Measurements from ENCODE around the gene NAP1L3.
A peak's percentile ranks its signal among the peaks of the same experiment; 100 is the strongest.

The NAP1L3 gene, protein sequence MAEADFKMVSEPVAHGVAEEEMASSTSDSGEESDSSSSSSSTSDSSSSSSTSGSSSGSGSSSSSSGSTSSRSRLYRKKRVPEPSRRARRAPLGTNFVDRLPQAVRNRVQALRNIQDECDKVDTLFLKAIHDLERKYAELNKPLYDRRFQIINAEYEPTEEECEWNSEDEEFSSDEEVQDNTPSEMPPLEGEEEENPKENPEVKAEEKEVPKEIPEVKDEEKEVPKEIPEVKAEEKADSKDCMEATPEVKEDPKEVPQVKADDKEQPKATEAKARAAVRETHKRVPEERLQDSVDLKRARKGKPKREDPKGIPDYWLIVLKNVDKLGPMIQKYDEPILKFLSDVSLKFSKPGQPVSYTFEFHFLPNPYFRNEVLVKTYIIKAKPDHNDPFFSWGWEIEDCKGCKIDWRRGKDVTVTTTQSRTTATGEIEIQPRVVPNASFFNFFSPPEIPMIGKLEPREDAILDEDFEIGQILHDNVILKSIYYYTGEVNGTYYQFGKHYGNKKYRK

DNA sequence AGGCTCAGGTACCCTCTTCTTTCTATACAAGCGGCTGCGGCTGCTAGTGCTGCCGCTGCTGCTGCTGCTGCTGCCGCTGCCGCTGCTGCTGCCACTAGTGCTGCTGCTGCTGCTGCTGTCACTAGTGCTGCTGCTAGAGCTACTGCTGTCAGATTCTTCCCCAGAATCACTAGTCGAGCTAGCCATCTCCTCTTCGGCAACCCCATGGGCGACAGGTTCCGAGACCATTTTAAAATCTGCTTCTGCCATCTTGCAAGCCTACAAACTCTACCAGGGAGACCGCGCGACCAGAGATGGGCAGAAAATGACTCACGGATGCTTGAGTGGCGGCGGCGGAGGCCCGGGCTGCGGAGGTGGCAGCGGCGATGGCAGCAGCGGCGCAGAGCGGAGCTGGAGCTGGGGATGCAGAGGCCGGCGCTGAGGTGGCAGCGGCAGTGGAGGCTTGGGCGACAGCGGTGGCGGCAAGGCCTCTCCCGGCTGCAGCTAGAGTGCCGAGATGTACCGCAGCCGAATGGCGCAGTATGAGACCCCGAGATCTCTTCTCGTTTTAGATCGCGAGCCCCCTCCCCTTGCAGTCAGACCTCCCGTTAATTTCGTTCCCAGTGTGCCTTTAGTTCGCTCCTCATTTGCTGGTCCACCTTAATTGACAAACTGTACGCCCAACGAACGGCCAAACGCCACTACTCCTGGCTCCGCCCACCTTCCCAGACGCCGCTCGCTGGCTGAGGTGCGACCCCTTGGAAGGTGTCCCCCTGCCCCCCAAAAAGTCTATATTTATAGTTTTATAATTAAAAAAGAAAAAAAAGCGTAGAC is at the start of gene NAP1L3:
TSS of gene NAP1L3 (minus strand) at position 523 of the 813 bp plus-strand sequence. CDS start at position 249, 274 bp downstream.
- DNase-seq: peak; percentile 33

DNA sequence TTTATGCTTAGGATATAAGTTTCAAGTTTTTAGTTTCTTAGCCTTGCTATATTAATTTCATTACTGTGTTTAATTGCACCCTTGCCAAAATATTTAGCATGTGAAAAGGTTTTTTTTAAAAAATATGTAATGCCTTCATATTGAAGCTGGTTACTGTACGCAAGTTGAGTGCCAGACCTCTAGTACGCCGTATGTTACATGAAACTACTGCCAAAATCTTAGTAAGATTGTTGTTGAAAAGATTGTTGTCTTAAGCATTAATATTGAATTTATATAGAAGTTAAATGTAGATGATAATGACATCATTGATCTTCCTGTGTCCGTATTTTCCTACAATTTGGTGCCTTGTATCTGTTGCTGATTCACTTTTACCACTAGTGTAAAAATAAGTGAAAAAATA is 37.7 kb upstream of the NAP1L3 start:
- no peak for DNase-seq

DNA sequence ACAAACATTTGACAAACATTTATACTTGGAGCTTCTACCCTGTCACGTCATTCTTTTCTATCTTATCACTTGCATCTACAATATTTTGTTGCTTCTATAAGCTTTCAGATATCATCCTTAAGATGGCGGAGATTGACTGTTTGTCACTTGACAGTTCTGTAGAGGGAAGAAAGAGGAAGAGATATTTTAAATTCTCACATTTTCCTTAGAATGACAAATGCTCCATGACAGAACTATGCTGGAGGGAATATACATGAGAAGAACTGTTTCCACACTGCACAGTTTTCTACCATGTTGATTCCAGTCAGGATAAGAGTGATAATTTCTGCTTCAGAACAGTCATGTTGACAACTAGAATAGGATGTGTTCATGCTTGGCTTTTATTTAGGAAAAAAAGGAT is 30.3 kb upstream of the NAP1L3 start:
- DNase-seq: no peak

DNA sequence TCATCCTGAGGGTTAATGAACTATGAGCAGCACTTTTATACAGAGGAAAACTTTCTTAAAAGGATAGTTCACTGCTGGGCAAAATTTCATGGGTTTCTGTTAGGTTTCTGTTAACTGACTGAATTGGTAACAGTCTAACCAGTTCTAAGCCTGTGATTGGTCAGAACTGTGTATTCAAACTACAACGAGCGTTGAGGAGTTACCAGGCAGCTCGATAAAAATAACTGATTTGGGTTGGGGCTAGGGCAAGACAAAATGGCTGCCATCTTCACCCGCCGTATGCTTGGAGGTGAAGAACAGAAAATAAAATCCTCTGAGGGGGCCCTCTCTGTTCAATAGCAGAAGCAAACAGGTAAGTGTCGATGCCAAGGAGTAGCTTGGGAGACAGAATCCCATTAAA is 22.6 kb upstream of the NAP1L3 start:
- DNase-seq: no peak

DNA sequence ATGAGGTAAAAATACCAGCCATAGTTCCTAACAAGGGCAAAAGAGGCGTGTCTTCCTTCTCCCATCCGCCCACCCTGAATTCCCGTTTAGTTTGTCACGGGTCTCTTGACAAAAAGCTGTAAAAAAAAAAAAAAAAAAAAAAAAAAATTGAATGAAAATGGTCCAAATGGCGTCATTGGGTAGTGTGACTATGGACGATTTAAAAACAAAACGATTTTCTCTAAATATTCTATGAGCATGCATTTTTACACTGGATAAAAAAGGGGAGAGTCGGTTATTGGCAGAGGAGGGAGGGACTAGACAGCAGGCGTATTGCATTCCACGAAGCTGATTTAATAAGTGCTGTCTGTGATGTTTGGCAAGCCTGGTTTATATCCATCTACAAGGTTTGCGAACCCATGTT is 492 bp upstream of the NAP1L3 start, which contains the start of gene FAM133A:
TSS of gene FAM133A (plus strand) at position 338 of the 403 bp plus-strand sequence. CDS start 35,214 bp downstream, outside the sequence.
- DNase-seq: no peak

DNA sequence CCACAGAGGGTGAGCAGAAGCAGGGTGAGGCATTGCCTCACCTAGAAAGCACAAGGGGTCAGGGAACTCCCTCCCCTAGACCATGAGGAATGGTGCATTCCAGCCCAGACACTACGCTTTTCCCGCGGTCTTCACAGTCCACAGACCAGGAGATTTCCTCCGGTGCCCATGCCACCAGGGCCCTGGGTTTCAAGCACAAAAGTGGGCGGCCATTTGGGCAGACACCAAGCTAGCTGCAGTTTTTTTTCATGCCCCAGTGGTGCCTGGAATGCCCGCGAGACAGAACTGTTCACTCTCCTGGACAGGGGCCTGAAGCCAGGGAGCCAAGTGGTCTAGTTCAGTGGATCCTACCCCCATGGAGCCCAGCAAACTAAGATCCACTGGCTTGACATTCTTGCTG is 12.8 kb downstream of the NAP1L3 start:
- no peak for DNase-seq

DNA sequence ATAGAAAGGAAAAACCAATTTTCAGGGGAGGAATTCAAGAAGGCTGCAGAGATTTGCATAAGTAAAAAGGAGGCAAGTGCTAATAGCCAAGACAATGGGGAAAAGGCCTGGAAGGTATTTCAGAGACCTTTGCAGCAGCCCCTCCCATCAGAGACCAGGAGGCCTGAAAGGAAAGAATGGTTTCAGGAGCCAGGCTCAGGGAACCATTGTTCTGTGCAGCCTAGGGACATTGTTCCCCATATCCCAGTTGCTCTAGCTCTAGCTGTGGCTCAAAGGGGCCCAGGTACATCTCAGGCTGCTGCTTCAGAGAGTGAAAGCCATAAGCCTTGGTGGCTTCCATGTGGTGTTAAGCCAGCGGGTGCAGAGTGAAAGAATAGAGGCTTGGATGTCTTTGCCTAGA is 24.0 kb downstream of the NAP1L3 start:
- DNase-seq: no peak

DNA sequence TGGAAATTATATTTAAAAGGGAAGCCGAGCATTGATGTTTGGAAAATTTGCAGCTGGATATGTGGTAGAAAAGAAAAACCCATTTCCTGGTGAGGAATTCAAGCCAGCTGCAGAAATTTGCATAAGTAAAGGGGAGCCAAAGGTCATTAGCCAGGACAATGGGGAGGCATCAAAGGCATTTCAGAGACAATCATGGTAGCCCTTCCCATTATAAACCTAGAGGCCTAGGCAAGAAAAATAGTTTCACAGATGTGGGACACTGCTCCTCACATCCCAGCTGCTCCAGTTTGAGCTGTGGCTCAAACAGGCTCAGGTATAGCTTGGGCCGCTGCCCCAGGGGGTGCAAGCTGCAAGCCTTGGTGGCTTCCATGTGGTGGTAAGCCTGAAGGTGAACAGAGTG is 35.8 kb downstream of the NAP1L3 start:
- no peak for DNase-seq
